Spinal cord (tissue), 10 donors: ENCODE data around the gene BRAT1. TPM values are rescaled to one million over a fixed set of nuclear protein-coding genes. Genes with fewer than 3 reads are reported as not detected.
"Not testable (repeated sequence)": the region's sequence is repeated elsewhere in the genome, so short reads cannot be mapped to it uniquely, and the experiment has no call there.

Experiments used
- DNase-seq, 6 donors: peaks; one replicate each; pipeline versions ENCODE4 v3.0.0 to v3.0.0-alpha.2; 2013 to 2015; ENCODE audit warnings: low spot score in 6 of 6, low read depth in 4 of 6
- H3K27ac ChIP-seq: one replicate; pipeline ENCODE4 v1.5.1; 2013; ENCODE audit warnings: low read depth, low read length, control low read depth
- H3K27me3 ChIP-seq: one replicate; pipeline ENCODE4 v1.6.1; 2013; ENCODE audit warnings: low read length; ENCODE audit not compliant: control insufficient read depth, insufficient read depth
- H3K36me3 ChIP-seq: one replicate; pipeline ENCODE4 v1.6.1; 2013; ENCODE audit warnings: low read length; ENCODE audit not compliant: control insufficient read depth, insufficient read depth
- H3K4me1 ChIP-seq: one replicate; pipeline ENCODE4 v1.6.1; 2013; ENCODE audit warnings: low read length; ENCODE audit not compliant: control insufficient read depth, insufficient read depth
- H3K4me3 ChIP-seq: one replicate; pipeline ENCODE4 v1.5.1; 2013; ENCODE audit warnings: low read depth, low read length, control low read depth
- H3K9me3 ChIP-seq: one replicate; pipeline ENCODE4 v1.6.1; 2013; ENCODE audit warnings: low read length; ENCODE audit not compliant: control insufficient read depth, insufficient read depth
- WGBS: methylation state at CpG from one replicate; pipeline ENCODE4 v1.1.5; 2013; ENCODE audit warnings: missing lambda C conversion rate; ENCODE audit not compliant: insufficient coverage; 5-methylcytosine and 5-hydroxymethylcytosine counted together
- polyA plus RNA-seq, 2 donors: library from polyadenylated mRNA; unstranded; fragments of 120-200 nt; gene quantifications; one replicate each; pipeline ENCODE4 v1.2.1, GENCODE V29; 2013; ENCODE audit not compliant: insufficient read length in 2 of 2
- total RNA-seq, 2 donors: library from RNA; depleted of rRNA in 1 of 2; stranded (reverse); fragments of 120-200 nt in 1 of 2; fragments of >200 nt in 1 of 2; gene quantifications; one replicate each; pipeline versions ENCODE4 v1.2.3 to v1.2.4, GENCODE V29; 2013 to 2014
- donor health status: healthy.

The BRAT1 gene
- total and polyA plus RNA-seq, 4 donors = 18.5 to 49.0 (median 37.6) TPM

DNA sequence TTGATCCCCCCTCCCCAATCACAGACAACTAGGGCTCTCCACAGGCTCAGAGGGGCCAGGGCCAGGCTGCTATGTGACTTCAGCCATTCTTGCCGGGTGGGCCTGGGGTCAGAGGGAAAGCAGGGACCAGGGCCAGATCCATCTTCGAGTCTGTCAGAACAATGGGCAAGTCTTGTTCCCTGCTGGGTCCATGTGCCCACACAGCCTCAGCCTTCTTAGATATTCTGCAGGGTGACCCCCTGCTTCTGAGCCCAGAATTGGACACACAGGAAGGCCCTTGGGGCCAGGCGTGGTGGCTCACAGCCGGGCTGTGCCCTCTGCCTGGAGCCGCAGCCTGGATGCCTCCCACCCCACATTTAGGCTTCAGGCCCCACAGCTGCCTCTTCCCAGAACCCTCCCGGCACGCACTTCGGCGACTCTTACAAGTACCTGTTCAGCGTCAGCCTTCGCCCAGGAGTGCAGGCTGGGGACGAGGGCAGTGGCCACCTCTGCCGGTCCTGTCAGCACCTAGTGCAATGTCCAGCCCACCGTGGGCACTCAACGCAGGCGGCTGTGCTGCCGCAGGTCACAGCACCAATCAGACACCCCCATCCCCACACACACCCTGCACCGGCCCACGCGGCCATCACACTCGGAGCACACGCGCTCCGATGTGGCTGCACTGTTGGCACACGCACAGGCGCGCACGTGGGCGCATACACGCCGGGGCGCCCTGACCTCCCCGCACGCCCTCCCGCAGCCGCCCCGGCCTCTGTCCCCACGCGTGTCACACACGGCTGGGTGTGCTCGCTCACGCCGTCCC is 24.1 kb downstream of the BRAT1 start:
- 17% methylated on average over 25 of the region's 43 CpGs for WGBS
- Histone ChIP-seq H3K4me1 (peaks cover 61% of the 10 kb centered on the region), H3K36me3 (peaks cover 36% of the 10 kb centered on the region)
- H3K9me3 ChIP-seq, H3K27me3 ChIP-seq, H3K27ac ChIP-seq, H3K4me3 ChIP-seq: not testable (repeated sequence)
- peak in 2 of 6 donors; percentile 41 to 50 for DNase-seq

DNA sequence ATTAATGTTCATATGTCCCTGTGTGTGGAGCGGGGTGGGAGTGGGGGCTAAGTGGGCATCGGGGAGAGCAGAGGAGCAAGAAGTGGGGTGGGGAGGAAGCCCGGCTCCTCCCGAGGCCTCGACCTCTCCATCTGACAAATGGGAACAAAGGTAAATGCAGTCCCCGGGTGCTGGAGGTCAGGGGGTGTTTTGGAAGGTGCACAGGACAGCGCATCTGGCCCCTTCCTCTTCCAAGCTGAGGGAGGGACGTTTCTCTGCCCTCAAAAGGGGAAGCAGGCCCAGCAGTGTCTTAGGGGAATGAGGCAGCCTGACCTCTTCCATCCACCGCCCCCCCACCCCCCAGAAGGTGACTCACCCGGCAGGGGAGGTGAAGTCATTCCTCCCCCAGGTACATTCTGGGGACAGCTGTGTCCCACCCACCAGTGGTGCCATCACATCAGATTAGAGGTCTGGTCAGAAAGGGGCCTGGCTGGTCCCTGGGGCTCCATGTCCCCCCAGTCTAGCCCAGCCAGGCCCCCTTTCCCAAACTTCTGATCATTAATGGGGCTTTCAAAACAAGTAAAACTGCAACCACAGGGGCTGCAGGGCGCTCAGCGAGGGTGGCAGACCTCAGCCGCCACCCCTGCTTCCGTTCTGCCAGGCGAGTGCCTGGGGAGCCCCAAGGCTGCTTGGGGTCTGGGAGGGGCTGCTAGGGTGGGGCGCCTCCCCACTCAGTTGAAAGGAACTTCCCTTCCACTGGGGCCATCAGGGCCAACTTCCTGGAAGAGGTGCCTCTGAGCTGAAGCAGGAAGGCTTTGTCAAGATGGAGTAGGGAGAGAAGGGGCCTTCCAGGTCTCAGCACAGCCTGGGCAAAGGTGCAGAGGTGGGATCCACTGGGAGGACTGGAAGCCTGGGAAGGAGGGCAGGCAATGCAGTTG is 25.0 kb downstream of the BRAT1 start:
- DNase-seq = no peak
- Histone ChIP-seq H3K36me3 (peaks cover 45% of the 10 kb centered on the region), H3K27me3 (no peaks in the 10 kb centered on the region), H3K4me1 (peaks cover 70% of the 10 kb centered on the region), H3K27ac (peak overlapping the region; percentile 33), H3K4me3 (no peak overlapping the region), H3K9me3 (no peaks in the 10 kb centered on the region)
- 56% methylated on average over 10 of the region's 16 CpGs for WGBS

DNA sequence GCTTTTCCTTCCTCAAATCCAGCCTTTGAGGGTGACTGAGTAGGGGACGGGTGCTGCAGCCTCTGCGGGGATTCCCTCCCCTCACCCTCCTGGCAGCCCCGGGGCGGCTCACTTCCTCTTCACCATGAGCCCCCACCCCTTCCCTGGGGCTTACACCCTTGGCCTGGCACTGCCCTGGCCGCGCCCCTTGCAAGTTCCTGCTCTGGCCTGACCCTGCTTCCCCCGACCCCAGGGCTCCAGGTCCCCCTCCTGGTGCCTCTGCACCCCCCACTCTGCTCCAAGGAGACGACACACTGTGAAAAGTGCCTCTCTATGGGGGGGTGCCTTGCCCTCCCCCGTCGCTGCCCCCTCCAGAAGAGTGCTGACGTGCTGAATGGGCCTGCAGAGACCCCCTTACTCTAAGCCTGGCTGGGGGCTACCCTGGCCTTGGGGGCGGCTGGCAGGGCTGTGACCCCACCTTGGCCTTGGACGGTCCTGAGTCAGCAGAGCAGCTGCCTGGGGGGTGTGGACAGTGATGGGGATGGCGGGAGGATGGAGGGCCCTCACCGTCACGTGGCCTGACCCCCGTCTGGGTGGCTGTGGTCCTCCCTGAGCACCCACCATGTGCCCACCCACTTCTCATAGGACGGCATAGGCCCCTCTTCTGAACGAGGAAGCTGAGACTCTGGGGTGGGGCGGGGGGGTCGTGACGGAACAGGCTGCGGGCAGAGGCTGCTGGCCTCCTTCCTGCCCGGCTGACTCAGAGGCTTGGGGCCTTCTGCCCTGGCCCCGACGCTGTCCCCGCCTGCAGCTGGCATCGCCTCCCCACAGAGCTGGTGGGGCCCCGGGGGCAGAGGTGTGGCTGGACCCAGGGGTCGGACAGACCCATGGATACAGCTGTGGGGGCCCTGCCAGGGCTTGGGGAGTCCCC is 25.9 kb downstream of the BRAT1 start:
- peak overlapping the region; percentile 33 for H3K27ac ChIP-seq
- peaks cover 79% of the 10 kb centered on the region for H3K4me1 ChIP-seq
- H3K36me3 ChIP-seq = peaks cover 54% of the 10 kb centered on the region
- DNase-seq = no peak
- H3K27me3 ChIP-seq = no peaks in the 10 kb centered on the region
- 54% methylated on average over 16 of the region's 30 CpGs for WGBS
- H3K9me3 ChIP-seq = no peaks in the 10 kb centered on the region
- H3K4me3 ChIP-seq = no peak overlapping the region

DNA sequence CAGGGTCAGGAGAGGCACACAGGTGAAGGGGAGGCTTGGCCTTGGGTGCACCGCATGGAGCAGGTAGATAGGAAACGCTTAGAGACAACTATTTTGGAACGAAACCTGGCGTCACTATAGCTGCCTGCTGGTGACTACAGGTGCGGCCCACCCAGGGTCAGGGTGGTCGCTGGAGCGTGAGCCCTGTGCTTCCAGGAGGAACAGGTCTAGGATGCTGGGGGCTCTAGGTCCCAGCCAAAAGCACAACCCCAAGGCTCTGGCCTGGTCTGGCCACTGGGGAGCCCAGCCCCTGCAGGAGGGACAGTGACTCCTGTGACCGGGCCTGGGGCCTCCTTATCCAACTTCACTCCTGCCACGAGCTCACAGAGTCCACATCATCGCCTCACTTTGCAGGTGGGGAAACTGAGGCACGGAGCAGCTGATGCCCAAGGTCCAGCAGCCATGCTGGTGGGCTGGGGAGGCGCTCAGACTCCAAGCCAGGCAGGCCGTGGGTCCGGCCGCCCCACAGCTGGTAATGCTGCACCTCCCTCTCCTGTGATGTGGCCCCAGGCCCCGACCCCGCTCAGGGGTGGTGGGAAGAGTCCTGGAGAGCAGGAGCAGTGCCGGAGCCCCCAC is 26.7 kb downstream of the BRAT1 start:
- no peak overlapping the region for H3K27ac ChIP-seq
- peaks cover 57% of the 10 kb centered on the region for H3K36me3 ChIP-seq
- H3K27me3 ChIP-seq = no peaks in the 10 kb centered on the region
- H3K9me3 ChIP-seq = no peaks in the 10 kb centered on the region
- no peak for DNase-seq
- no peak overlapping the region for H3K4me3 ChIP-seq
- H3K4me1 ChIP-seq = peaks cover 87% of the 10 kb centered on the region
- WGBS = 79% methylated on average over 14 of the region's 18 CpGs

DNA sequence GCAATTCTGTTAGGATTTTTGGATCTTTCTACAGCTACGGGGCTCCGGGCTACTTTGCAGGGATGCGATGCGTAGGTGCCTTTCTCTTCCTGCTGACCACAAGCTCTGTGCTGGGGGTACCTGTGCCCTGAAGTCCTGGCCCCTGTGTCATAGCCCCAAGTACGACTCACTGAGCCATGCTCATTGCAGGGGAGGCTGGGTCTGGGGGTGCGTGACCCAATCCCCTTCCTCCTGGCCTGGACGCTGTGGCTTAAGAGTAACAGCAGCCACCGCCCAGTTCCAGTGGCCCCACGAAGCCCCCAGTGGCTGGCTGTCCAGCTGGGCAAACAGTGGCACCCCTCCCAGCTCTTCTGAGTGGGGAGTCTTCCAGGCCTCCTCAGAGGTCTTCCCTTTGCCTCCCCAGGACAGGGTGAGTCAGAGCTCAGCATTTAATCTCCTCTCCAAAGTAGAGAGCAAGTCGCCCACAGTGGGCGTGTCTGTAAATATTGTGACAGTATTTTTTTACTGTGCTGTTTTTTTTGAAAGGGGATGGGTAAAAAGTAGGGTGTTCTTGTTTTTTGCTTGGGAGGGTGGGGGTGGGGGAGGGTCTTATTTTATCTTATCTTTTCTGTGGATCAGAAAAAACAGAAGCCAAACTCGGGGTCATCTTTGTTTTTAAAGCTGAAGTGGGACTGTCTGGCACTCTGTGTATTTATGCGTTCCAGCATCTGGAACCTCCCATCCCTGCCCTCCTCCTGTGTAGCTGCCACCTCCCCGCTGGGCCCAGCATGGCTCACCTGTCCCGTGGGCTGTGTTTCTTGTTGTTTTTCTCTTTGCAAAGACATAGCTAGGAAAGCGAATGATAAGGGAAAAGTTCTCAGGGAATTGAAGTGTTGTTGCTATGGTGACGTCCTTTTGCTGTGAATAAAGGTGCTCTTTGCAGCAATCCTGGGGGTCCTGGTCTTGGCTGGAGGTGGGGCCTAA is 27.5 kb downstream of the BRAT1 start:
- H3K4me3 ChIP-seq = no peak overlapping the region
- no peaks in the 10 kb centered on the region for H3K27me3 ChIP-seq
- H3K4me1 ChIP-seq = peaks cover 95% of the 10 kb centered on the region
- no peak overlapping the region for H3K27ac ChIP-seq
- no peaks in the 10 kb centered on the region for H3K9me3 ChIP-seq
- 63% methylated on average over 13 of the region's 17 CpGs for WGBS
- peak in 1 of 6 donors; percentile 75 for DNase-seq
- H3K36me3 ChIP-seq = peaks cover 62% of the 10 kb centered on the region

DNA sequence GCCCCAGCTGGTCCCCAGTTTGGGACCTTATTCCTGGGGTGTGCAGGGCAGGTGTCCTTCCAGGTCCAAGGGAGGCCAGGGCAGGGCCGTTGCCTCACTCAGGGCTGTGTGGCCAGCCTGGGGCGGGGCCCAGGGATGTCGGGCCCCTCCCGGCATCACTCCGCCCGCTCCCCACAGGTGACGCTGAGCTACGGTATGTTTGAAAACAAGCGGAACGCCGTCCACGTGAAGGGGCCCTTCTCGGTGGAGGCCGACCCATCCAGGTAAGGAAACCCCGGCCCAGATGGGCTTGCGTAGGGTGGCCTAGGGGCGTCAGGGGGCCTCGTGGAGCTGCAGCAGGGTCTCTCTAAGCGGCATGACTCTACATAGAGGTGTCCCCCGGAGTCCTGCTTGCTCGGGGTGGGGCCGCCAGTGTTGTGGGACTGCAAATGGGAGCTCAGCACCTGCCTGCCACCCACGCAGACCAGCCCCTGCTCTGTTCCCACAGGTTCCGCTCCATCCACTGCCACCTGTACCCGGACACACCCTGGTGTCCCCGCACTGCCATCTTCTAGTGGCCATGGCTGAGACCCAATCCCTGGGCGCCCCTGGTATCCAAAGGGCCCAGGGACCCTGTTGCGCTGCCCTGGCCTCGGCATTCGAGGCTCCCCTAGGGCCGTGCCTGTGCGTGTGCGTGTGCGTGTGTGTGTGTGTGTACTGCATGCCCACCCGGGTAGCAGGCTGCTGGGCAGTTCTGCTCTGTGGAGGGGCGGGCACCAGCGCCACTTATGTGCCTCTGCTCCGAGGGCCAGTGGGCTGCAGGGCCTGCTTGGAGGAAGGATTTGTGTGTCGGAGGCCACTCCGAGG is 28.4 kb downstream of the BRAT1 start:
- Histone ChIP-seq H3K27ac (no peak overlapping the region), H3K27me3 (peaks cover 9% of the 10 kb centered on the region), H3K4me3 (no peak overlapping the region), H3K36me3 (peaks cover 65% of the 10 kb centered on the region), H3K4me1 (peaks cover 99% of the 10 kb centered on the region), H3K9me3 (no peaks in the 10 kb centered on the region)
- no peak for DNase-seq
- WGBS = 86% methylated on average over 40 of the region's 40 CpGs

DNA sequence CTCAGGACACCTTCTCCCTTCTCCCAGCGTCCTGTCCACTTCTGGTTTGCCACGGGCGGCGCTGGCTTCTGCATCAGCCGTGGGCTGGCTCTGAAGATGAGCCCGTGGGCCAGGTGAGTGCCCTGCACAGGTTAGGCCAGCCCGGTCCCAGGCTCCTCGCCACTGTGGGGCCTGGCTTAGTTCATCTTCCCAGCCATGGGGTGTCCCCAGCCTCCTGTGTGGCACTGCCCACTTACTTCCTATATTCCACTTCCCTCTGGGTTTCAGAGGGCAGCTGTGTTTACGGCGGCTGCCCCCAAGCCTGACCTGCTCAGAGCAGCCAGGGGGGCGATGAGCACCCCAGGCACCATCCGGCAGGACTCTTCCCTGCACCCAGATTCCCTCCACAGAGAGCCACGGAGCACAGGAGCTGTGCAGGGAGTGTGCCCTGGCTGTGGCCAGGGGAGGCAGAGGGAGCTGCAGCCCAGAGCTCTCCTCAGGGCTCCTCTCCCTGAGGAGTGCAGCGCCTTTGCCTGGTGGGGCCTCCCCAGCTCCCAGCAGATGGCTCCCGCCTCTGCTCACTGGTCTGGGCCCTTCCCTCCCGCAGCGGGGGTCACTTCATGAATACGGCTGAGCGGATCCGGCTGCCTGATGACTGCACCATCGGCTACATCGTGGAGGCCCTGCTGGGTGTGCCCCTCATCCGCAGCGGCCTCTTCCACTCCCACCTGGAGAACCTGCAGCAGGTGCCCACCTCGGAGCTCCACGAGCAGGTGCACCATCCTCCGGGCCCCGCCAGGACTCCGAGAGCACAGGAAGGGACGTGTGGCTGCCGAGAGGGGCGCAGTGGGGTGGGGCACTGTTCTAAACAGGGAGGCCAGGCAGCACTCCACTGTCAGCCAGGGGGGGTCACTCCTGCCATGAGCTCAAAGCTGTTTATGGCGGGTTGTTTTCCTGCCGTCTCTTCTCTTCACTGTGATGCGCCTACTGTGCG is 29.4 kb downstream of the BRAT1 start:
- Histone ChIP-seq H3K4me1 (peaks cover 99% of the 10 kb centered on the region), H3K27ac (no peak overlapping the region), H3K4me3 (no peak overlapping the region), H3K36me3 (peaks cover 65% of the 10 kb centered on the region), H3K27me3 (peaks cover 17% of the 10 kb centered on the region), H3K9me3 (no peaks in the 10 kb centered on the region)
- 70% methylated on average over 35 of the region's 36 CpGs for WGBS
- no peak for DNase-seq
